Measurements from ENCODE around the gene PLCB1.

GRCh38 chr20:8542110-8542486, 410.0 kb downstream of the PLCB1 start:
- TF ChIP-seq CTCF (conservative IDR thresholded peaks at IDR 0.05; ENCODE audit: low read depth, low read length) = no peak
- TF ChIP-seq EZH2 (IDR thresholded peaks at IDR 0.05; ENCODE audit: borderline replicate concordance, low read depth, low read length, poor library complexity, severe bottlenecking) = no peak
